HG03103 (cell line): ENCODE data around the gene ABLIM2.
"Not testable (repeated sequence)": the region's sequence is repeated elsewhere in the genome, so short reads cannot be mapped to it uniquely, and the experiment has no call there.

ENCODE experiments used
- ATAC-seq: cut with Tn5 transposase; IDR thresholded peaks from one replicate; pipeline ENCODE4 v1.9.1; 2021; ENCODE audit warnings: low read depth; ENCODE audit not compliant: unreplicated experiment

ABLIM2 gene

GRCh38 chr4:7955393-7955792 lies 203.2 kb downstream of the ABLIM2 start:
- no peak for ATAC-seq

- ATAC-seq = no peak
These were observed 206.0 kb downstream of the ABLIM2 start for GRCh38 chr4:7952615-7953014.

- no peak for ATAC-seq
These were observed 208.1 kb downstream of the ABLIM2 start for GRCh38 chr4:7950301-7951092.

- ATAC-seq = no peak
These were observed 208.9 kb downstream of the ABLIM2 start for GRCh38 chr4:7949759-7950158.

- no peak for ATAC-seq
These were observed 210.7 kb downstream of the ABLIM2 start for GRCh38 chr4:7947927-7948326.

- ATAC-seq = no peak
These were observed 212.8 kb downstream of the ABLIM2 start for GRCh38 chr4:7945709-7946380.

GRCh38 chr4:7944599-7945220 lies 213.9 kb downstream of the ABLIM2 start:
- ATAC-seq = no peak

GRCh38 chr4:7943688-7944087 lies 214.9 kb downstream of the ABLIM2 start:
- not testable (repeated sequence) for ATAC-seq

- no peak for ATAC-seq
These were observed 215.4 kb downstream of the ABLIM2 start for GRCh38 chr4:7943211-7943610.

GRCh38 chr4:7941965-7942496 lies 216.6 kb downstream of the ABLIM2 start:
- no peak for ATAC-seq

- ATAC-seq = no peak
These were observed 217.3 kb downstream of the ABLIM2 start for GRCh38 chr4:7941111-7941964.

GRCh38 chr4:7939377-7940108 lies 219.1 kb downstream of the ABLIM2 start, which contains the start of gene AFAP1:
Gene AFAP1, minus strand, starts transcription at chr4:7939861. Its CDS starts 67,783 bp downstream, at chr4:7872078.
- ATAC-seq = peak; percentile 93

- no peak for ATAC-seq
These were observed 219.8 kb downstream of the ABLIM2 start for GRCh38 chr4:7938609-7939376.

- no peak for ATAC-seq
These were observed 220.4 kb downstream of the ABLIM2 start for GRCh38 chr4:7938266-7938608.

GRCh38 chr4:7937006-7937405 lies 221.6 kb downstream of the ABLIM2 start:
- ATAC-seq = no peak

- ATAC-seq = no peak
These were observed 224.7 kb downstream of the ABLIM2 start for GRCh38 chr4:7933651-7934510.

- ATAC-seq = no peak
These were observed 226.3 kb downstream of the ABLIM2 start for GRCh38 chr4:7932287-7932686.
